Heart left ventricle (tissue), 13 donors: ENCODE results near the gene FGD4.

Experiments
- CTCF ChIP-seq, 12 donors: fragments of 200-600 bp; sonication (generic) in 4 of 12; IDR thresholded peaks; one replicate each; pipeline versions ENCODE4 v1.5.0 to v1.8.0; 2018 to 2022; ENCODE audit warnings: antibody characterized with exemption in 12 of 12, mild to moderate bottlenecking in 5 of 12
- POLR2A ChIP-seq, 2 donors: fragments of 450-650 bp; IDR thresholded peaks; one replicate each; pipeline ENCODE4 v1.6.1; 2017; ENCODE audit warnings: antibody characterized with exemption in 2 of 2, mild to moderate bottlenecking in 2 of 2, moderate library complexity in 2 of 2
- donor health status: ischemic (EF 13 %, LVEDD 7.1; RV severe dilation, severe dysfunction).
- donor health status: DM: no; HTN: yes; CAD: no.
- donor health status: DM: no; HTN: no; CAD: no.
- donor health status: ischemic (EF 25% LVEDD 6.9; RV normal size, moderate dysfunction).
- donor health status: ischemic (EF 25% LVEDD 5.7; RV mildly dilated, moderate dysfunction).
- donor health status: ischemic (EF 35%, LVEDD 5.7; RV mildly dilated, moderate dysfunction).
- donor health status: nonischemic (EF 11% LVEDD 7.7; RV severe dilation, severe dysfunction).
- donor health status: DM: yes; HTN: yes; CAD: no.
- donor health status: PGD.
- donor health status: ischemic (EF 29% LVEDD 5.4; RV normal size, mild dysfunction).
- donor health status: nonischemic (EF 23%, LVEDD 6.1; RV moderate dilation, normal function).

- TF ChIP-seq CTCF (IDR thresholded peaks at IDR 0.05) (no peak), POLR2A (IDR thresholded peaks at IDR 0.05) (no peak)
These were observed 195.9 kb downstream of the FGD4 start for GRCh38 chr12:32595251-32595650.
